Measurements from ENCODE around the gene SREBF2. TPM values are rescaled to one million over a fixed set of nuclear protein-coding genes. Genes with fewer than 3 reads are reported as not detected.

SREBF2 gene
- total RNA-seq, 1 donor from 2014 or later, result 119 TPM

- TF ChIP-seq CTCF (IDR thresholded peaks at IDR 0.05), result no peak
- Mint-ChIP-seq H3K27me3 (ENCODE audit: unreplicated experiment) (peaks cover 19% of the 10 kb centered on the region), H3K4me1 (ENCODE audit: unreplicated experiment) (peaks cover 4% of the 10 kb centered on the region), H3K4me3 (ENCODE audit: unreplicated experiment) (no peak overlapping the region), H3K27ac (ENCODE audit: unreplicated experiment) (no peak overlapping the region), H3K9me3 (ENCODE audit: unreplicated experiment) (no peaks in the 10 kb centered on the region), H3K36me3 (ENCODE audit: unreplicated experiment) (no peaks in the 10 kb centered on the region)
- DNase-seq (ENCODE audit: extremely low spot score, unreplicated experiment), result no peak
Measured at GRCh38 chr22:41928593-41929417, 95.9 kb downstream of the SREBF2 start.

- TF ChIP-seq CTCF (IDR thresholded peaks at IDR 0.05), result no peak
- H3K36me3 Mint-ChIP-seq (ENCODE audit: unreplicated experiment), result no peaks in the 10 kb centered on the region
- H3K27ac Mint-ChIP-seq (ENCODE audit: unreplicated experiment), result no peak overlapping the region
- no peak for DNase-seq (ENCODE audit: extremely low spot score, unreplicated experiment)
- H3K9me3 Mint-ChIP-seq (ENCODE audit: unreplicated experiment), result no peaks in the 10 kb centered on the region
- no peak overlapping the region for H3K4me3 Mint-ChIP-seq (ENCODE audit: unreplicated experiment)
- peaks cover 19% of the 10 kb centered on the region for H3K27me3 Mint-ChIP-seq (ENCODE audit: unreplicated experiment)
- peaks cover 4% of the 10 kb centered on the region for H3K4me1 Mint-ChIP-seq (ENCODE audit: unreplicated experiment)
Measured at GRCh38 chr22:41929418-41929810, 96.5 kb downstream of the SREBF2 start.

- Mint-ChIP-seq H3K4me3 (ENCODE audit: unreplicated experiment) (no peak overlapping the region), H3K36me3 (ENCODE audit: unreplicated experiment) (no peaks in the 10 kb centered on the region), H3K27me3 (ENCODE audit: unreplicated experiment) (peaks cover 10% of the 10 kb centered on the region), H3K27ac (ENCODE audit: unreplicated experiment) (no peak overlapping the region), H3K4me1 (ENCODE audit: unreplicated experiment) (peaks cover 2% of the 10 kb centered on the region), H3K9me3 (ENCODE audit: unreplicated experiment) (no peaks in the 10 kb centered on the region)
- no peak for TF ChIP-seq CTCF (IDR thresholded peaks at IDR 0.05)
- no peak for DNase-seq (ENCODE audit: extremely low spot score, unreplicated experiment)
Measured at GRCh38 chr22:41931701-41932269, 98.9 kb downstream of the SREBF2 start.

GRCh38 chr22:41932353-41932752, 99.4 kb downstream of the SREBF2 start:
- Mint-ChIP-seq H3K4me1 (ENCODE audit: unreplicated experiment) (peaks cover 2% of the 10 kb centered on the region), H3K9me3 (ENCODE audit: unreplicated experiment) (no peaks in the 10 kb centered on the region), H3K27me3 (ENCODE audit: unreplicated experiment) (peaks cover 5% of the 10 kb centered on the region), H3K36me3 (ENCODE audit: unreplicated experiment) (no peaks in the 10 kb centered on the region), H3K4me3 (ENCODE audit: unreplicated experiment) (no peak overlapping the region), H3K27ac (ENCODE audit: unreplicated experiment) (no peak overlapping the region)
- TF ChIP-seq CTCF (IDR thresholded peaks at IDR 0.05), result no peak
- DNase-seq (ENCODE audit: extremely low spot score, unreplicated experiment), result no peak

DNA sequence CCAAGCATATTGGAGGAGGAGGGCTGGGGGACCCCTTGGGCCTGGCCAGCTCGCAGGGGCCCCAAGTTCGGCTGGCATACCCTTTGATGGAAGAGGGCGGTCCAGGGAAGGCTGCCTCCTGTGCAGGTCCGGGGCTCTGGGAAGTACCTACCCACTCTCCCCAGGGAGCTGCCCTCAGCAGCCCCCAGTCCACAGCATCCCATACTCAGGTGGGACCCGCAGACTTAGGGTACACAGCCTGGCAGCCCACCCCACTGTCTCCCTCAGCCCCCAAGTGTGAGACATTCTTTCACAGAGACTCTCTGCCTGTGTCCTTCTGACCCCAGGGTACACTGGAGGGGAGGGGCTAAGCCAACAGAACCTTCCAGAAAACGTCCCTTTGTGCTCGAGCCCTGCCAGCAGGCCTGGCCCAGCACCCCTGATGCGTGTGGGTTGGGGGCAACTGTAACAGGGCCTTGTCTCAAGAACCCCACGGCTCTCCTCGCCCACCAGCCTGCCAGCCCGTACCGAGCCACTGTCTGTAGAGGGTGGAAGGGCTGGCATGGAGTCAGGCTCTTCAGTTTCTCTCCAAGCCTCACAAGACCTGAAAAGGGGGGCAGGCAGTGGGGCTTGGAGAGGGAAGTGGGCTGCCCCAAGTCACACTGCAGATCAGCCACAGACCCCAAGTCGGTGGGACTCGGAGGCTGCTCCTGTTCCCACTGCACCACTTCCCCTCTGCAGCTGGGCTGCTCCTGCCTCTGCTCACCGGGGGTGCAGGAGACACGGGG, 100.7 kb downstream of the SREBF2 start:
- TF ChIP-seq CTCF (IDR thresholded peaks at IDR 0.05), result no peak
- no peak for DNase-seq (ENCODE audit: extremely low spot score, unreplicated experiment)
- H3K9me3 Mint-ChIP-seq (ENCODE audit: unreplicated experiment), result no peaks in the 10 kb centered on the region
- H3K27ac Mint-ChIP-seq (ENCODE audit: unreplicated experiment), result no peak overlapping the region
- H3K36me3 Mint-ChIP-seq (ENCODE audit: unreplicated experiment), result no peaks in the 10 kb centered on the region
- no peaks in the 10 kb centered on the region for H3K27me3 Mint-ChIP-seq (ENCODE audit: unreplicated experiment)
- no peaks in the 10 kb centered on the region for H3K4me1 Mint-ChIP-seq (ENCODE audit: unreplicated experiment)
- H3K4me3 Mint-ChIP-seq (ENCODE audit: unreplicated experiment), result no peak overlapping the region
